Measurements from ENCODE around the gene CRLF2. TPM values are rescaled to one million over a fixed set of nuclear protein-coding genes. Genes with fewer than 3 reads are reported as not detected.
"Not testable (repeated sequence)": the region's sequence is repeated elsewhere in the genome, so short reads cannot be mapped to it uniquely, and the experiment has no call there.

Gene CRLF2
- total RNA-seq, 2 experiments from 2014 or later, result 0.16 to 0.42 TPM

DNA sequence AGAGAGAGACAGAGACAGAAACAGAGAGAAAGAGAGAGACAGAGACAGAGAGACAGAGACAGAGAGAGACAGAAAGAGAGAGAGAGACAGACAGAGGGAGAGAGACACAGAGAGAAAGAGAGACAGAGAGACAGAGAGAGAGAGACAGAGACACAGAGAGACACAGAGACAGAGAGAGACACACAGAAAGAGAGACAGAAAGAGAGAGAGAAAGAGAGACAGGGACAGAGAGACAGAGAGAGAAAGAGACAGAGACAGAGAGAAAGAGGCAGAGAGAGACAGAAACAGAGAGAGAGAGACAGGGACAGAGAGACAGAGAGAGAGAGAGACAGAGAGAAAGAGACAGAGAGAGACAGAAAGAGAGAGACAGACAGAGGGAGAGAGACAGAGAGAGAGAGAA is 52.9 kb downstream of the CRLF2 start:
- Mint-ChIP-seq H3K4me1 (ENCODE audit: low read depth) (peaks cover 6% of the 10 kb centered on the region), H3K4me3 (no peak overlapping the region), H3K36me3 (ENCODE audit: low read depth) (no peaks in the 10 kb centered on the region), H3K27ac (no peak overlapping the region), H3K27me3 (peaks cover 12% of the 10 kb centered on the region), H3K9me3 (no peaks in the 10 kb centered on the region)
- ChIA-PET CTCF (no interaction called here), POLR2A (no interaction called here)
- H3K27ac ChIP-seq (ENCODE audit: low read depth in 1 of 2, low read length in 2 of 2), result no peak overlapping the region
- intact Hi-C loops (cut with DNase I, micrococcal nuclease), result loop anchor here in 1 of 2 experiments (10.0 kb wide), 1 partner anchor 835 kb away; no protein-coding TSS in a partner anchor
- DNase-seq (no peak), ATAC-seq (ENCODE audit: poor library complexity) (no peak)
- H3K9me3 ChIP-seq (ENCODE audit: control insufficient read depth in 1 of 2, insufficient read depth in 1 of 2, low read length in 2 of 2), result no peaks in the 10 kb centered on the region
- H3K4me3 ChIP-seq (ENCODE audit: low read length), result no peak overlapping the region
- H3K36me3 ChIP-seq (ENCODE audit: insufficient read depth, low read length), result no peaks in the 10 kb centered on the region
- TF ChIP-seq, protein P1, sequence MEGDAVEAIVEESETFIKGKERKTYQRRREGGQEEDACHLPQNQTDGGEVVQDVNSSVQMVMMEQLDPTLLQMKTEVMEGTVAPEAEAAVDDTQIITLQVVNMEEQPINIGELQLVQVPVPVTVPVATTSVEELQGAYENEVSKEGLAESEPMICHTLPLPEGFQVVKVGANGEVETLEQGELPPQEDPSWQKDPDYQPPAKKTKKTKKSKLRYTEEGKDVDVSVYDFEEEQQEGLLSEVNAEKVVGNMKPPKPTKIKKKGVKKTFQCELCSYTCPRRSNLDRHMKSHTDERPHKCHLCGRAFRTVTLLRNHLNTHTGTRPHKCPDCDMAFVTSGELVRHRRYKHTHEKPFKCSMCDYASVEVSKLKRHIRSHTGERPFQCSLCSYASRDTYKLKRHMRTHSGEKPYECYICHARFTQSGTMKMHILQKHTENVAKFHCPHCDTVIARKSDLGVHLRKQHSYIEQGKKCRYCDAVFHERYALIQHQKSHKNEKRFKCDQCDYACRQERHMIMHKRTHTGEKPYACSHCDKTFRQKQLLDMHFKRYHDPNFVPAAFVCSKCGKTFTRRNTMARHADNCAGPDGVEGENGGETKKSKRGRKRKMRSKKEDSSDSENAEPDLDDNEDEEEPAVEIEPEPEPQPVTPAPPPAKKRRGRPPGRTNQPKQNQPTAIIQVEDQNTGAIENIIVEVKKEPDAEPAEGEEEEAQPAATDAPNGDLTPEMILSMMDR (IDR thresholded peaks at IDR 0.05), result no peak
- H3K4me1 ChIP-seq (ENCODE audit: insufficient read depth, low read length), result peaks cover under 1% of the 10 kb centered on the region
- H3K27me3 ChIP-seq (ENCODE audit: control insufficient read depth in 1 of 2, insufficient read depth in 2 of 2, low read length in 2 of 2), result no peaks in the 10 kb centered on the region

DNA sequence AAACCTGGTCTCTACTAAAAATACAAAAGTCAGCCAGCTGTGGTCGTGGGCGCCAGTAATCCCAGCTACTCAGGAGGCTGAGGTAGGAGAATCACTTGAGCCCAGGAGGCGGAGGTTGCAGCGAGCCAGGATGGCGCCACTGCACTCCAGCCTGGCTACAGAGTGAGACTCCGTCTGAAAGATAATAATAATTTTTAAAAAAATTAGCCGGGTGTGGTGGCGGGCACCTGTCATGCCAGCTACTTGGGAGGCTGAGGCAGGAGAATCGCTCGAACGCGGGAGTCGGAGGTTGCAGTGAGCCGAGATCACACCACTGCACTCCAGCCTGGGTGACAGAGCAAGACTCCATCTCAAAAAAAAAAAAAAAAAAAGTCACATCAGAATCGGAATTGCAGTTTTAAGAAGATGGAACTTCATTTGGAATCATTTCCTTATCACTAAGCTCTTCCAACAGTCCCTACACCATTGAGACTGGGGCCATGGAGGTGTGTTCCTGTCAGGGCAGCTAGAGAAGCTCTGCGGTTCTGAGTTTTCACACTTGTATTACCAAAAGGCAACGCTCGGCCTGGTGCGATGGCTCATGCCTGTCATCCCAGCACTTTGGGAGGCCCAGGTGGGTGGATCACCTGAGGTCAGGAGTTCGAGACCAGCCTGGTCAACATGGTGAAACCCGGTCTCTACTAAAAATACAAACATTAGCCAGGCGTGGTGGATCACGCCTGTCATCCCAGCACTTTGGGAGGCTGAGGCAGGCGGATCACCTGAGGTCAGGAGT is 55.6 kb downstream of the CRLF2 start:
- H3K4me3 Mint-ChIP-seq; H3K36me3 Mint-ChIP-seq (ENCODE audit: low read depth); H3K4me1 ChIP-seq (ENCODE audit: insufficient read depth, low read length); H3K36me3 ChIP-seq (ENCODE audit: insufficient read depth, low read length); H3K9me3 ChIP-seq (ENCODE audit: control insufficient read depth in 1 of 2, insufficient read depth in 1 of 2, low read length in 2 of 2); ATAC-seq (ENCODE audit: poor library complexity); H3K27ac ChIP-seq (ENCODE audit: low read depth in 1 of 2, low read length in 2 of 2); H3K27me3 ChIP-seq (ENCODE audit: control insufficient read depth in 1 of 2, insufficient read depth in 2 of 2, low read length in 2 of 2); POLR2A ChIA-PET; H3K9me3 Mint-ChIP-seq; DNase-seq; H3K27ac Mint-ChIP-seq; H3K27me3 Mint-ChIP-seq; H3K4me3 ChIP-seq (ENCODE audit: low read length); H3K4me1 Mint-ChIP-seq (ENCODE audit: low read depth); CTCF ChIA-PET: not testable (repeated sequence)
- intact Hi-C loops (cut with DNase I, micrococcal nuclease), result loop anchor here in 1 of 2 experiments (10.0 kb wide), 1 partner anchor 832 kb away; no protein-coding TSS in a partner anchor

DNA sequence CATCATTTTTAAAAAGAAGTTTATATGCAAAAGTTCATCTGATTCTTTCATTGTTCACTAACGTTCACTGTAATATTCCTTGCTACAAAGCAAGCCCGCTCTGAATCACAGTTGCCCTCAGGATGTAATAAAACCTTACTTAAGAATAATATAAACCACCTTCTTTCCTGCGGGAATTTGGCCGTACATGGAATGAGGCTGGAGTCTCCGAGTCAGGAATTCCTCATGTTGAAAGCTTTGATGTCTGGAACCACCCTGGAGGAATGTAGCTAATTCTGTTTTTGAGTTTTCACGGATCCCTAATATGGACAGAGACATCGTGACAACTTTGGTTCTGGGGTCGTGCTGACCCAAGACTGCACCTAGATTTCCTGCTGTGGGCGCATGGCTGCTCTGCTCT is 58.5 kb downstream of the CRLF2 start:
- Mint-ChIP-seq H3K4me3 (no peak overlapping the region), H3K27me3 (peaks cover 5% of the 10 kb centered on the region), H3K9me3 (no peaks in the 10 kb centered on the region), H3K36me3 (ENCODE audit: low read depth) (no peaks in the 10 kb centered on the region), H3K27ac (no peak overlapping the region), H3K4me1 (ENCODE audit: low read depth) (no peaks in the 10 kb centered on the region)
- DNase-seq (no peak), ATAC-seq (ENCODE audit: poor library complexity) (no peak)
- intact Hi-C loops (cut with DNase I, micrococcal nuclease), result loop anchor here in 1 of 2 experiments (10.0 kb wide), 1 partner anchor 829 kb away; no protein-coding TSS in a partner anchor
- Histone ChIP-seq H3K27me3 (ENCODE audit: control insufficient read depth in 1 of 2, insufficient read depth in 2 of 2, low read length in 2 of 2) (no peaks in the 10 kb centered on the region), H3K9me3 (ENCODE audit: control insufficient read depth in 1 of 2, insufficient read depth in 1 of 2, low read length in 2 of 2) (no peaks in the 10 kb centered on the region), H3K4me3 (ENCODE audit: low read length) (no peak overlapping the region), H3K4me1 (ENCODE audit: insufficient read depth, low read length) (no peaks in the 10 kb centered on the region), H3K27ac (ENCODE audit: low read depth in 1 of 2, low read length in 2 of 2) (no peak overlapping the region), H3K36me3 (ENCODE audit: insufficient read depth, low read length) (no peaks in the 10 kb centered on the region)
- ChIA-PET POLR2A (no interaction called here), CTCF (no interaction called here)
- TF ChIP-seq, protein P1 (IDR thresholded peaks at IDR 0.05), result no peak
